NCI-H345 (cell line): ENCODE data around the gene MB.
A peak's percentile ranks its signal among the peaks of the same experiment; 100 is the strongest.
"Not testable (repeated sequence)": the region's sequence is repeated elsewhere in the genome, so short reads cannot be mapped to it uniquely, and the experiment has no call there.

Experiments used
- DNase-seq: peaks from one replicate; lab custom pipeline; 2025; lab: John Stamatoyannopoulos, UW

MB gene

GRCh38 chr22:35637254-35637653 lies 20.1 kb upstream of the MB start:
- DNase-seq: no peak

GRCh38 chr22:35634943-35635540 lies 17.9 kb upstream of the MB start:
- DNase-seq: no peak

- no peak for DNase-seq
Observed at GRCh38 chr22:35634015-35634414, 16.9 kb upstream of the MB start.

GRCh38 chr22:35633520-35633919 lies 16.4 kb upstream of the MB start:
- DNase-seq: no peak

GRCh38 chr22:35632935-35633334 lies 15.8 kb upstream of the MB start:
- DNase-seq: no peak

- DNase-seq: no peak
Observed at GRCh38 chr22:35631597-35631996, 14.5 kb upstream of the MB start.

- DNase-seq: no peak
Observed at GRCh38 chr22:35630891-35631290, 13.8 kb upstream of the MB start.

- no peak for DNase-seq
Observed at GRCh38 chr22:35630387-35630793, 13.3 kb upstream of the MB start.

GRCh38 chr22:35629406-35630216 lies 12.5 kb upstream of the MB start:
- DNase-seq: no peak

GRCh38 chr22:35628732-35629131 lies 11.6 kb upstream of the MB start:
- no peak for DNase-seq

- peak; percentile 38 for DNase-seq
Observed at GRCh38 chr22:35627267-35628041, 10.3 kb upstream of the MB start.

- no peak for DNase-seq
Observed at GRCh38 chr22:35625763-35626432, 8.8 kb upstream of the MB start.

GRCh38 chr22:35624547-35624946 lies 7.4 kb upstream of the MB start:
- no peak for DNase-seq

- not testable (repeated sequence) for DNase-seq
Observed at GRCh38 chr22:35623885-35624284, 6.8 kb upstream of the MB start.

- peak; percentile 73 for DNase-seq
Observed at GRCh38 chr22:35622191-35622913, 5.2 kb upstream of the MB start.

GRCh38 chr22:35621451-35621850 lies 4.3 kb upstream of the MB start:
- DNase-seq: no peak

GRCh38 chr22:35620624-35621251 lies 3.6 kb upstream of the MB start:
- peak; percentile 20 for DNase-seq

GRCh38 chr22:35619336-35620094 lies 2.4 kb upstream of the MB start:
- DNase-seq: no peak

GRCh38 chr22:35618427-35619223 lies 1.5 kb upstream of the MB start:
- DNase-seq: no peak

- no peak for DNase-seq
Observed at GRCh38 chr22:35616043-35616442, 1.1 kb downstream of the MB start.
